ENCODE data around the gene CLBA1. TPM values are rescaled to one million over a fixed set of nuclear protein-coding genes. Genes with fewer than 3 reads are reported as not detected.

The CLBA1 gene
- total RNA-seq, 1 experiment from 2014 or later: 3.0 TPM

DNA sequence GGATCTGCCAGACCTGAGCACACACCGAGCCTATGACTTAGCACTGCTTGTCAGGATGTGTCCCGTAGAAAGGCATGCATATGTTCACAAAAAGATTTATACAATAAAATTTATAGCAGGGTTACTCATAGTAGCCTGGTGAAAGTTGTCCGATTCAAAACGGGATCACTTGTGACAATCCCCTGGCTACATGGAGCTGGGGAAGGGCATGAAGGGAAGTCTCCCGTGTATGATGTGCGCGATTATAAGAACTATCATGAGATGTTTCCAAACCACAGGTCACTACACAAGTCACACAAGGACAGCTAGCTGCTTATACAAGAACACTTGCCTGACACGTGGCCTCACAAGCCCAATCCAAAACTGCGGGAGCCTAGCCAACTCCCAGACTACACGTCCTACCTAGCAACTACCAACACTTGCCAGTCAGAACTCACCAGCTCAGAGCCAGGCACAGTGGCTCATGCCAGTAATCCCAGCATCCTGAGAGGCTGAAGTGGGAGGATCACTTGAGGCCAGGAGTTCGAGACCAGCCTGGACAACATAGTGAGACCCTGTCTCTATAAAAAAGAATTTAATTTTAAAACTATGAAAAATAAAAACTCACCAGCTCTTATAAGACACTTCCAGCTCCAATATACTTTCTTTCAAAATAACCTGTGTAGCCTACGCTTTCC lies 42.8 kb downstream of the CLBA1 start:
- Histone ChIP-seq H3K4me3 (ENCODE audit: low read depth, low read length) (no peak overlapping the region), H3K36me3 (ENCODE audit: control insufficient read depth, insufficient read depth, low read length) (no peaks in the 10 kb centered on the region), H3K4me1 (no peaks in the 10 kb centered on the region; the same call in 1 of the 2 replicates), H3K9me3 (no peaks in the 10 kb centered on the region), H3K27me3 (replicated peaks; ENCODE audit: control insufficient read depth, insufficient read depth, low read length) (no peaks in the 10 kb centered on the region)
- no peak overlapping the region for H3K27ac Mint-ChIP-seq (ENCODE audit: unreplicated experiment)
- H3K4me3 Mint-ChIP-seq (ENCODE audit: unreplicated experiment): no peak overlapping the region
- ChIA-PET CTCF (no interaction called here), POLR2A (no interaction called here)
- no peaks in the 10 kb centered on the region for H3K36me3 Mint-ChIP-seq (ENCODE audit: insufficient read depth, unreplicated experiment)
- no TSS peak for BruUV-seq (replicated peaks)
- no peaks in the 10 kb centered on the region for H3K9me3 Mint-ChIP-seq (ENCODE audit: unreplicated experiment)
- TF ChIP-seq, protein P1, sequence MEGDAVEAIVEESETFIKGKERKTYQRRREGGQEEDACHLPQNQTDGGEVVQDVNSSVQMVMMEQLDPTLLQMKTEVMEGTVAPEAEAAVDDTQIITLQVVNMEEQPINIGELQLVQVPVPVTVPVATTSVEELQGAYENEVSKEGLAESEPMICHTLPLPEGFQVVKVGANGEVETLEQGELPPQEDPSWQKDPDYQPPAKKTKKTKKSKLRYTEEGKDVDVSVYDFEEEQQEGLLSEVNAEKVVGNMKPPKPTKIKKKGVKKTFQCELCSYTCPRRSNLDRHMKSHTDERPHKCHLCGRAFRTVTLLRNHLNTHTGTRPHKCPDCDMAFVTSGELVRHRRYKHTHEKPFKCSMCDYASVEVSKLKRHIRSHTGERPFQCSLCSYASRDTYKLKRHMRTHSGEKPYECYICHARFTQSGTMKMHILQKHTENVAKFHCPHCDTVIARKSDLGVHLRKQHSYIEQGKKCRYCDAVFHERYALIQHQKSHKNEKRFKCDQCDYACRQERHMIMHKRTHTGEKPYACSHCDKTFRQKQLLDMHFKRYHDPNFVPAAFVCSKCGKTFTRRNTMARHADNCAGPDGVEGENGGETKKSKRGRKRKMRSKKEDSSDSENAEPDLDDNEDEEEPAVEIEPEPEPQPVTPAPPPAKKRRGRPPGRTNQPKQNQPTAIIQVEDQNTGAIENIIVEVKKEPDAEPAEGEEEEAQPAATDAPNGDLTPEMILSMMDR (IDR thresholded peaks at IDR 0.05; ENCODE audit: insufficient read depth in 1 of 2, low read depth in 1 of 2, low read length in 1 of 2, severe bottlenecking in 1 of 2, unreplicated experiment in 1 of 2): no peak
- no peaks in the 10 kb centered on the region for H3K4me1 Mint-ChIP-seq (ENCODE audit: low read depth, unreplicated experiment)
- intact Hi-C loops (cut with micrococcal nuclease; ENCODE audit: unreplicated experiment): no loop called here
- H3K27me3 Mint-ChIP-seq (ENCODE audit: insufficient read depth, unreplicated experiment): no peaks in the 10 kb centered on the region
- DNase-seq: no peak

DNA sequence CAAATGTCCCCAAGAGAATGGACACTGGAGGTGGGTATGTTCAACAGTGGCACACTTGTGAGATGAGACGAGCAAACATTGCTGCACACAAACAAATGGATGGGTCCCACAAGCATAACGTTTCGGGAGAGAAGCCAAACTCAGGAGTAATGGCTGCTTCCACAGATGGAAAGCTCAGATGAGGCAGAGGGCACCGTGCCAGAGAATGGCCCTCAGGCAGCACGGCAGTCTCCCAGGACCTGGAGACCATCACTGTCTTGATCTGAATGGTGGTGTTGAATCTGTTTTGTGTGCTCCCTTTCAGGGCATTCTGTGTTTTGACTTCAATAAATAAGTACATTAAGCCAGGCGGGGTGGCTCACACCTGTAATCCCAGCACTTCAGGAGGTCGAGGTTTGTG lies 43.8 kb downstream of the CLBA1 start:
- no peaks in the 10 kb centered on the region for H3K9me3 Mint-ChIP-seq (ENCODE audit: unreplicated experiment)
- DNase-seq: no peak
- no TSS peak for BruUV-seq (replicated peaks)
- H3K4me3 Mint-ChIP-seq (ENCODE audit: unreplicated experiment): no peak overlapping the region
- ChIA-PET POLR2A (no interaction called here), CTCF (interaction anchor here (1.0 kb wide), 1 partner anchor 58 kb away, joined by 4 read pairs; no protein-coding TSS in a partner anchor)
- TF ChIP-seq, protein P1 (IDR thresholded peaks at IDR 0.05; ENCODE audit: insufficient read depth in 1 of 2, low read depth in 1 of 2, low read length in 1 of 2, severe bottlenecking in 1 of 2, unreplicated experiment in 1 of 2): no peak
- Histone ChIP-seq H3K4me3 (ENCODE audit: low read depth, low read length) (no peak overlapping the region), H3K36me3 (ENCODE audit: control insufficient read depth, insufficient read depth, low read length) (no peaks in the 10 kb centered on the region), H3K9me3 (no peaks in the 10 kb centered on the region), H3K4me1 (no peaks in the 10 kb centered on the region), H3K27me3 (replicated peaks; ENCODE audit: control insufficient read depth, insufficient read depth, low read length) (no peaks in the 10 kb centered on the region)
- H3K36me3 Mint-ChIP-seq (ENCODE audit: insufficient read depth, unreplicated experiment): no peaks in the 10 kb centered on the region
- no peaks in the 10 kb centered on the region for H3K27me3 Mint-ChIP-seq (ENCODE audit: insufficient read depth, unreplicated experiment)
- H3K4me1 Mint-ChIP-seq (ENCODE audit: low read depth, unreplicated experiment): no peaks in the 10 kb centered on the region
- no peak overlapping the region for H3K27ac Mint-ChIP-seq (ENCODE audit: unreplicated experiment)
- intact Hi-C loops (cut with micrococcal nuclease; ENCODE audit: unreplicated experiment): no loop called here

DNA sequence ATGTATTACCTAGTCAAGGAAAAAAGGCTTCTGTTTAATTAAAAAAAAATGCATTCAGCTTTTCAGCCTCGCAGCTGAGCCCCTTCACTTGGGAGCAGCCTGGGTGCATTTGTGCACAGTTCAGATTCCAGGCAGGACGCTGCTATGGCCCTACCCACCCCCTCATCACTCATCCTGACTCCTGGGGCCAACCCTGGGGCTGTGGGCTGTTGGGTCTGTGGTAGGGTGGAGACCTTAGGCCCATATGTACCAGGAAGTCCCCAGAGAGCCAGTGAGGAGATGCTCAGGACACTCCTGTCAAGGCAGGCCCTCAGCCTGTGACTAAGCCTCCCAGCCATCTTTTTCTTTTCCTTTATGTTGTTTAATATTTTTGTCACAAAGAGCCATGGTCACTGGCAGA lies 44.6 kb downstream of the CLBA1 start:
- H3K27me3 Mint-ChIP-seq (ENCODE audit: insufficient read depth, unreplicated experiment): no peaks in the 10 kb centered on the region
- H3K27ac Mint-ChIP-seq (ENCODE audit: unreplicated experiment): no peak overlapping the region
- intact Hi-C loops (cut with micrococcal nuclease; ENCODE audit: unreplicated experiment): no loop called here
- BruUV-seq (replicated peaks): no TSS peak
- H3K4me1 Mint-ChIP-seq (ENCODE audit: low read depth, unreplicated experiment): no peaks in the 10 kb centered on the region
- Histone ChIP-seq H3K36me3 (ENCODE audit: control insufficient read depth, insufficient read depth, low read length) (no peaks in the 10 kb centered on the region), H3K4me1 (no peaks in the 10 kb centered on the region), H3K27me3 (replicated peaks; ENCODE audit: control insufficient read depth, insufficient read depth, low read length) (no peaks in the 10 kb centered on the region), H3K9me3 (no peaks in the 10 kb centered on the region), H3K4me3 (ENCODE audit: low read depth, low read length) (no peak overlapping the region)
- POLR2A ChIA-PET: no interaction called here
- CTCF ChIA-PET: interaction anchor here (1.0 kb wide), 1 partner anchor 57 kb away, joined by 4 read pairs; no protein-coding TSS in a partner anchor
- H3K4me3 Mint-ChIP-seq (ENCODE audit: unreplicated experiment): no peak overlapping the region
- TF ChIP-seq, protein P1 (IDR thresholded peaks at IDR 0.05; ENCODE audit: insufficient read depth in 1 of 2, low read depth in 1 of 2, low read length in 1 of 2, severe bottlenecking in 1 of 2, unreplicated experiment in 1 of 2): no peak
- no peaks in the 10 kb centered on the region for H3K36me3 Mint-ChIP-seq (ENCODE audit: insufficient read depth, unreplicated experiment)
- DNase-seq: no peak
- no peaks in the 10 kb centered on the region for H3K9me3 Mint-ChIP-seq (ENCODE audit: unreplicated experiment)

Measured in Caco-2 (cell line).